IMR-90 (cell line): ENCODE results near the gene TRIO. TPM values are rescaled to one million over a fixed set of nuclear protein-coding genes. Genes with fewer than 3 reads are reported as not detected.

Experiments
- ATAC-seq: fragments of 200-7000 bp; cut with Tn5 transposase; 2 replicates; pipeline ENCODE4 v1.9.1; 2020; ENCODE audit warnings: low read depth, mild to moderate bottlenecking, moderate library complexity
- BruUV-seq: library from RNA; stranded (reverse); fragments of 400-500 nt; replicated peaks from 2 replicates; lab custom pipeline; 2021; lab: Mats Ljungman, UMichigan
- CTCF ChIA-PET: fragments of 300-600 bp; formaldehyde crosslinking; extraction: SDS; loops from one replicate; lab custom pipeline; 2021; ENCODE audit warnings: antibody characterized with exemption; lab: Yijun Ruan, JAX
- POLR2A ChIA-PET: fragments of 300-600 bp; sonication (Branson Sonifier 250); formaldehyde crosslinking; loops from one replicate; lab custom pipeline; 2022; ENCODE audit warnings: antibody characterized with exemption; ENCODE audit not compliant: unreplicated experiment; lab: Charles Lee
- DNase-seq: peaks from one replicate; pipeline ENCODE4 v3.0.0; 2013
- H2AFZ ChIP-seq: replicated peaks from 2 replicates; pipeline ENCODE3; 2013; ENCODE audit warnings: low read length, mild to moderate bottlenecking; ENCODE audit not compliant: poor library complexity
- H2AK5ac ChIP-seq: 2 replicates; pipeline ENCODE4 v1.6.1; 2013; ENCODE audit warnings: low read depth, low read length, inconsistent platforms
- H2AK9ac ChIP-seq: replicated peaks from 2 replicates; pipeline ENCODE3; 2013; ENCODE audit warnings: mild to moderate bottlenecking, low read depth, low read length, moderate library complexity; ENCODE audit not compliant: poor library complexity
- H2BK120ac ChIP-seq: 2 replicates; pipeline ENCODE4 v1.6.1; 2013; ENCODE audit warnings: low read depth, low read length, inconsistent platforms
- H2BK15ac ChIP-seq: 3 replicates; pipeline ENCODE4 v1.6.1; 2013; ENCODE audit warnings: low read depth, low read length, inconsistent platforms
- H2BK20ac ChIP-seq: 2 replicates; pipeline ENCODE4 v1.6.1; 2013; ENCODE audit warnings: low read depth, mild to moderate bottlenecking, inconsistent platforms, low read length, moderate library complexity
- H2BK5ac ChIP-seq: 2 replicates; pipeline ENCODE4 v1.6.1; 2013; ENCODE audit warnings: mild to moderate bottlenecking, low read depth, low read length, inconsistent platforms; ENCODE audit not compliant: poor library complexity, severe bottlenecking
- H3K14ac ChIP-seq: replicated peaks from 2 replicates; pipeline ENCODE4 v1.6.1; 2013; ENCODE audit warnings: low read depth, low read length, inconsistent platforms
- H3K18ac ChIP-seq: 2 replicates; pipeline ENCODE4 v1.6.1; 2013; ENCODE audit warnings: low read depth, low read length, control low read depth
- H3K23ac ChIP-seq: 2 replicates; pipeline ENCODE4 v1.6.1; 2013; ENCODE audit warnings: low read depth, low read length, inconsistent platforms
- H3K27ac ChIP-seq: 2 replicates; pipeline ENCODE4 v1.5.1; 2013; ENCODE audit warnings: mild to moderate bottlenecking, control low read depth, low read length; ENCODE audit not compliant: insufficient read depth
- H3K27me3 ChIP-seq: 2 replicates; pipeline ENCODE4 v1.6.1; 2013; ENCODE audit warnings: low read length; ENCODE audit not compliant: control insufficient read depth, insufficient read depth
- H3K36me3 ChIP-seq: 2 replicates; pipeline ENCODE4 v1.6.1; 2013; ENCODE audit warnings: low read length, mixed read lengths; ENCODE audit not compliant: control insufficient read depth, insufficient read depth
- H3K4ac ChIP-seq: 2 replicates; pipeline ENCODE4 v1.6.1; 2013; ENCODE audit warnings: low read depth, low read length, inconsistent platforms
- H3K4me1 ChIP-seq: 2 replicates; pipeline ENCODE4 v1.6.1; 2013; ENCODE audit warnings: low read length, mixed read lengths; ENCODE audit not compliant: control insufficient read depth, insufficient read depth
- H3K4me2 ChIP-seq: 2 replicates; pipeline ENCODE4 v1.6.1; 2013; ENCODE audit warnings: low read depth, mild to moderate bottlenecking, control low read depth, low read length, moderate library complexity
- H3K4me3 ChIP-seq: 2 replicates; pipeline ENCODE4 v1.5.1; 2013; ENCODE audit warnings: low read depth, mild to moderate bottlenecking, control low read depth, low read length, moderate library complexity; ENCODE audit not compliant: insufficient read depth
- H3K56ac ChIP-seq: 2 replicates; pipeline ENCODE4 v1.6.1; 2013; ENCODE audit warnings: low read length, inconsistent platforms; ENCODE audit not compliant: insufficient read depth; ENCODE audit errors: extremely low read depth
- H3K79me1 ChIP-seq, 2 experiments: 2 replicates each; pipeline ENCODE4 v1.6.1; 2013; ENCODE audit warnings: low read length in 2 of 2, inconsistent platforms in 1 of 2, low read depth in 1 of 2
- H3K9ac ChIP-seq: 2 replicates; pipeline ENCODE4 v1.6.1; 2013; ENCODE audit warnings: low read depth, low read length, control low read depth
- H3K9me1 ChIP-seq: 2 replicates; pipeline ENCODE4 v1.6.1; 2013; ENCODE audit warnings: low read length, inconsistent platforms; ENCODE audit not compliant: insufficient read depth
- H3K9me3 ChIP-seq: 2 replicates; pipeline ENCODE4 v1.6.1; 2013; ENCODE audit warnings: low read length; ENCODE audit not compliant: control insufficient read depth, insufficient read depth
- H4K20me1 ChIP-seq: 2 replicates; pipeline ENCODE4 v1.6.1; 2013; ENCODE audit warnings: low read length, inconsistent platforms; ENCODE audit not compliant: insufficient read depth
- H4K5ac ChIP-seq: 2 replicates; pipeline ENCODE4 v1.6.1; 2013; ENCODE audit warnings: mild to moderate bottlenecking, low read depth, low read length, control low read depth
- H4K8ac ChIP-seq, 2 experiments: 2 replicates each; pipeline ENCODE4 v1.6.1; 2013; ENCODE audit warnings: low read depth in 2 of 2, low read length in 2 of 2, control low read depth in 1 of 2, inconsistent platforms in 1 of 2
- H4K91ac ChIP-seq: 2 replicates; pipeline ENCODE4 v1.6.1; 2013; ENCODE audit warnings: low read depth, low read length, inconsistent platforms; ENCODE audit not compliant: insufficient read depth
- BHLHE40 ChIP-seq: fragments of 150-350 bp; IDR thresholded peaks from 2 replicates; pipeline ENCODE4 v1.6.1; 2016; ENCODE audit warnings: mild to moderate bottlenecking, low read depth, low read length
- CEBPB ChIP-seq: IDR thresholded peaks from 2 replicates; pipeline ENCODE4 v1.6.1; 2012; ENCODE audit warnings: low read depth, low read length, improper control_type of control experiment
- CHD1 ChIP-seq: IDR thresholded peaks from 2 replicates; pipeline ENCODE4 v1.6.1; 2012; ENCODE audit warnings: low read depth, low read length, improper control_type of control experiment
- CTCF ChIP-seq: conservative IDR thresholded peaks from 2 replicates; pipeline ENCODE4 v1.5.1; 2012; ENCODE audit warnings: mild to moderate bottlenecking, low read depth, low read length, improper control_type of control experiment
- ELK1 ChIP-seq: fragments of 150-350 bp; IDR thresholded peaks from 2 replicates; pipeline ENCODE4 v1.6.1; 2016; ENCODE audit warnings: low read depth, mild to moderate bottlenecking, low read length, moderate library complexity, borderline replicate concordance
- FOS ChIP-seq: fragments of 150-350 bp; IDR thresholded peaks from 2 replicates; pipeline ENCODE4 v1.6.1; 2016; ENCODE audit warnings: low read depth, low read length
- MAFK ChIP-seq: IDR thresholded peaks from 2 replicates; pipeline ENCODE4 v1.6.1; 2012; ENCODE audit warnings: low read depth, low read length, improper control_type of control experiment
- MAZ ChIP-seq: IDR thresholded peaks from 2 replicates; pipeline ENCODE4 v1.6.1; 2012; ENCODE audit warnings: low read depth, mild to moderate bottlenecking, low read length, improper control_type of control experiment, moderate library complexity, borderline replicate concordance
- MXI1 ChIP-seq: IDR thresholded peaks from 2 replicates; pipeline ENCODE4 v1.6.1; 2012; ENCODE audit warnings: low read depth, mild to moderate bottlenecking, low read length, moderate library complexity, borderline replicate concordance
- NFE2L2 ChIP-seq: fragments of 150-350 bp; IDR thresholded peaks from 2 replicates; pipeline ENCODE4 v1.6.1; 2016; ENCODE audit warnings: low read depth, mild to moderate bottlenecking, low read length
- POLR2A ChIP-seq: IDR thresholded peaks from 2 replicates; pipeline ENCODE4 v1.6.1; 2012; ENCODE audit warnings: mild to moderate bottlenecking, low read depth, low read length
- RAD21 ChIP-seq: IDR thresholded peaks from 2 replicates; pipeline ENCODE4 v1.6.1; 2012; ENCODE audit warnings: low read length, improper control_type of control experiment
- RCOR1 ChIP-seq: IDR thresholded peaks from 2 replicates; pipeline ENCODE4 v1.6.1; 2012; ENCODE audit warnings: mild to moderate bottlenecking, low read length, improper control_type of control experiment; ENCODE audit not compliant: insufficient replicate concordance
- RFX5 ChIP-seq: IDR thresholded peaks from 2 replicates; pipeline ENCODE4 v1.8.0; 2012; ENCODE audit warnings: low read depth, mild to moderate bottlenecking, low read length, moderate library complexity
- SMC3 ChIP-seq: fragments of 150-350 bp; IDR thresholded peaks from 2 replicates; pipeline ENCODE4 v1.6.1; 2016; ENCODE audit warnings: low read depth, mild to moderate bottlenecking, antibody characterized with exemption, low read length, moderate library complexity
- USF2 ChIP-seq: fragments of 150-350 bp; IDR thresholded peaks from 2 replicates; pipeline ENCODE4 v1.6.1; 2017; ENCODE audit warnings: mild to moderate bottlenecking, antibody characterized with exemption, low read length, low read depth
- WGBS, 2 experiments: methylation state at CpG; one replicate each; pipeline versions ENCODE4 v1.1.5 to v1.1.7; 2013; ENCODE audit warnings: missing lambda C conversion rate in 2 of 2; ENCODE audit not compliant: insufficient read length in 1 of 2; ENCODE audit errors: extremely low coverage in 2 of 2; 5-methylcytosine and 5-hydroxymethylcytosine counted together
- dilution Hi-C: fragments of 300-500 bp; cut with HindIII; formaldehyde crosslinking; loops from one replicate; pipeline ENCODE4 v1.14.3; 2018; ENCODE audit warnings: low sequenced_read_pairs; ENCODE audit not compliant: unreplicated experiment
- in situ Hi-C: fragments of 300-500 bp; cut with MboI; formaldehyde crosslinking; loops from 3 replicates; pipeline ENCODE4 v1.14.3; 2019; ENCODE audit warnings: low sequenced_read_pairs, inconsistent platforms, mixed read lengths
- intact Hi-C: fragments of 100-400 bp; cut with micrococcal nuclease; formaldehyde crosslinking; loops from 2 replicates; pipeline ENCODE4 v1.10.0; 2022
- polyA plus RNA-seq, 3 experiments: library from polyadenylated mRNA; depleted of rRNA; stranded (reverse); fragments of >200 nt; gene quantifications; 2 replicates each; pipeline ENCODE4 v1.2.3, GENCODE V29; 2012; ENCODE audit warnings: low replicate concordance in 1 of 3
- total RNA-seq: library from RNA; depleted of rRNA; stranded (reverse); fragments of >200 nt; gene quantifications from 2 replicates; pipeline ENCODE4 v1.2.3, GENCODE V29; 2012

Gene TRIO
- total and polyA plus RNA-seq, 2 of the 4 experiments (the other 2 are of a cell fraction) = 206 to 522 TPM

GRCh38 chr5:14462681-14463080 lies 319.5 kb downstream of the TRIO start:
- Histone ChIP-seq H3K4me3 (no peak overlapping the region), H3K56ac (no peak overlapping the region), H4K8ac (0 out of 4 replicates have a peak overlapping the region, but pooled peaks of 1 of the 2 experiments have one; percentile 27), H3K36me3 (peaks cover 69% of the 10 kb centered on the region), H4K5ac (no peak overlapping the region), H2AK9ac (peak overlapping the region; percentile 39), H3K4me1 (peaks cover 36% of the 10 kb centered on the region), H2AK5ac (no peak overlapping the region), H3K79me1 (peaks cover 37 to 87% of the 10 kb centered on the region in 2 experiments), H2BK120ac (no peak overlapping the region), H4K91ac (no peak overlapping the region), H3K27ac (no peak overlapping the region), H2BK15ac (no peak overlapping the region), H3K4ac (no peak overlapping the region), H4K20me1 (peaks cover 92% of the 10 kb centered on the region), H2BK5ac (no peak overlapping the region), H3K18ac (no peak overlapping the region), H2BK20ac (no peak overlapping the region), H3K14ac (no peak overlapping the region), H2AFZ (no peak overlapping the region), H3K9me1 (peaks cover 50% of the 10 kb centered on the region), H3K9ac (no peak overlapping the region), H3K9me3 (no peaks in the 10 kb centered on the region), H3K23ac (no peak overlapping the region; the same call in 1 of the 2 replicates), H3K27me3 (no peaks in the 10 kb centered on the region), H3K4me2 (no peak overlapping the region)
- POLR2A ChIA-PET = no interaction called here
- TF ChIP-seq FOS = no peak
- no peak for TF ChIP-seq CHD1
- TF ChIP-seq SMC3 = no peak
- no peak for TF ChIP-seq NFE2L2
- no peak for TF ChIP-seq RAD21
- TF ChIP-seq ELK1 = no peak
- no peak for TF ChIP-seq CTCF
- no peak for TF ChIP-seq POLR2A
- TF ChIP-seq MAFK = no peak
- TF ChIP-seq RFX5 = no peak
- no peak for TF ChIP-seq BHLHE40
- TF ChIP-seq MAZ = no peak
- TF ChIP-seq CEBPB = no peak
- no peak for TF ChIP-seq MXI1
- no peak for TF ChIP-seq USF2
- TF ChIP-seq RCOR1 = no peak
- dilution Hi-C loops (no loop called here), intact Hi-C loops (no loop called here), in situ Hi-C loops (no loop called here)
- no peak for DNase-seq
- no peak for ATAC-seq
- 100% methylated on average over 1 of the region's 14 CpGs; no CpG with 5 or more reads in 1 of the 2 experiments for WGBS, 2 experiments
- BruUV-seq = no TSS peak
- CTCF ChIA-PET = no interaction called here
